ENCODE results near the gene MAP1B.

MAP1B gene

GRCh38 chr5:72208324-72208926 lies 101.2 kb downstream of the MAP1B start:
- no peak overlapping the region for H3K4me3 ChIP-seq (replicated peaks; ENCODE audit: low read depth, low read length)
- no peak for TF ChIP-seq CTCF (IDR thresholded peaks at IDR 0.05; ENCODE audit: low read depth, low read length, missing control alignments)

DNA sequence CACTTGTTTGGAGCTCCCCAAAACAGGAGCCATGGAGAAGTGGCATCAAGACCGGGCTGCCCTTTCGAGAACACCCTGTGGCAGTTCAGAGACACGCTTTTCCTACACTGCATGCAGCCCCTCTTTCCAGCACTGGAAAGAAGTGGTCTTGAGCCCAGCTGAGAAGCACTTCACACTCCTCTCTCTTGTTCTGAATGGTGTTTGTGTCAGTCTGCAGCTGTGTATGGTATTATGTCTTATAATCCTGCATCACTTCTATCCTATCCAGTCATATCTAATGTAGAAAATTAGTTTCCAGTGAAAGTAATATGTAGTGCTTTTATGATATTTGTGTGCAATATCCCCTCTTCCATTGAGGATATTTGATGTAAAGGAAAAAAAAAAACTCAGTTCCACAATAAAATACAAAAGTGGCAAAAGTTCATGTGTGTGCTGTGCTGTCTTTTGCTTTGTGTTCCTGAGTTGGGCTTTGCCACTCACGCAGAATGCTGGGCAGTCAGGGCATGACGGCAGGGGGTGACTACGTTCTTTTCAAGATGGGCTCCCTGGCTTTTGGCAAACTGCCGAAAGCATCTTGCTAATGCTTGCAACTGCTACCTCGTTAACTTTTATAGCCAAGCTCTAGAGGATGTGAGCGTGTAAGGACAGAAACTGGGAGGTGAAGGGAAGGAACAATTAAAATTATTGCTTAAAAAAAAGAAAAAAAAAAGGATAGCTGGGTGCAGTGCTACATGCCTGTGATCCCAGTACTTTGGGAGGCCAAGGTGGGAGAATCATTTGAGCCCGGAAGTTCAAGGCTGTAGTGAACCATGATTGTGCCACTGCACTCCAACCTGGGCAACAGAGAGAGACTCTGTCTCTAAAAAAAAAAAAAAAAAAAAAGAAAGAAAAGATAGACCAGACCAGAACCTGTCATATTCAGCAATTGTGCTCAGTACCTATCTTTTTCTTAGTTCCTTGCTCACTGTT lies 102.2 kb downstream of the MAP1B start:
- no peak overlapping the region for H3K4me3 ChIP-seq (replicated peaks; ENCODE audit: low read depth, low read length)
- no peak for DNase-seq (ENCODE audit: extremely low read depth, low read depth)
- no peak for TF ChIP-seq CTCF (IDR thresholded peaks at IDR 0.05; ENCODE audit: low read depth, low read length, missing control alignments)

More at GRCh38 chr5:72208324-72208926, 101.2 kb downstream of the MAP1B start:
- DNase-seq (ENCODE audit: extremely low read depth, low read depth): no peak

GRCh38 chr5:72210888-72211678 lies 103.8 kb downstream of the MAP1B start:
- DNase-seq (ENCODE audit: extremely low read depth, low read depth): peak; percentile 31
- TF ChIP-seq CTCF (IDR thresholded peaks at IDR 0.05; ENCODE audit: low read depth, low read length, missing control alignments): no peak
- no peak overlapping the region for H3K4me3 ChIP-seq (replicated peaks; ENCODE audit: low read depth, low read length)

DNA sequence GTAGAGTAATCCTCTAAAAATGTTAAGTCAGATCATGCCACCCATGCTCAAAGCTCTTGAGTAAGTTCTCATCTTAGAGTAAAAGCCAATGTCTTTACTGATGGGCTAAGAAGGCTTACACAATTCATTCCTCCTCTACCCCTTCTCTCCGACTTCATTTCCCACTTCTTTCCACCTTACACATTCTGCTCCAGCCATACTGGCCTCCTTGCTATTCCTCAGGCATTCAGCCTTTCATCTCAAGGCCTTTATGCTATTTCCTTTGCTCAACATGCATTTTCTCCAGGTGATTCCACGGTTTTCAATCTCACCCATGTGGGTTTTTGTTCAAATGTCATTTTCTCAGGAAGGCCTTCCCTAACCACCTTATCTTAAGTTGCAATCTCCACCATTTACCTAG lies 104.9 kb downstream of the MAP1B start:
- no peak for DNase-seq (ENCODE audit: extremely low read depth, low read depth)
- H3K4me3 ChIP-seq (replicated peaks; ENCODE audit: low read depth, low read length): no peak overlapping the region
- TF ChIP-seq CTCF (IDR thresholded peaks at IDR 0.05; ENCODE audit: low read depth, low read length, missing control alignments): no peak

- H3K4me3 ChIP-seq (replicated peaks; ENCODE audit: low read depth, low read length): no peak overlapping the region
- no peak for DNase-seq (ENCODE audit: extremely low read depth, low read depth)
- TF ChIP-seq CTCF (IDR thresholded peaks at IDR 0.05; ENCODE audit: low read depth, low read length, missing control alignments): no peak
Observed at GRCh38 chr5:72213482-72213881, 106.2 kb downstream of the MAP1B start.

DNA sequence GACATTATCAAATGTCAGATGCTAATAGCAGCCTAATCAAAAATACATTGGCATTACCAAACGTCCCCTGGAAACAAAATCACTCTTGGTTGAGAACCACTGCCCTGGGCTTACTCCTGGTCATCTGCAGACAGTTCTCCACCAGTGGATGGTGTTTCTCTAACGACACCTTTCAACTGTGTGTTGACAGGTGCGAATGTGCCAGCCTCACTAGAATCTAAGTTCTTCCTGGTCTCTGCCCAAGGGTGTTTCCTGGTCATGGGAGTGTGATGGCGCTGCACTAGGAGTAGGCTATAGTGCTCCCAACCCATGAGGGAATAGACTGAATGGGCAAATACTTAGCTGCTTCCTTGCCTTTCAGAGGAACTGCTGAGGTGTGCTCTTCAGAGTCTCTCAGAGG lies 106.9 kb downstream of the MAP1B start:
- no peak for DNase-seq (ENCODE audit: extremely low read depth, low read depth)
- no peak overlapping the region for H3K4me3 ChIP-seq (replicated peaks; ENCODE audit: low read depth, low read length)
- TF ChIP-seq CTCF (IDR thresholded peaks at IDR 0.05; ENCODE audit: low read depth, low read length, missing control alignments): no peak
